Tibial artery (tissue), 4 donors: ENCODE data around the gene SPTBN5.

ENCODE experiments used
- DNase-seq, 2 donors: peaks; one replicate each; pipeline ENCODE4 v3.0.0-alpha.2; 2019
- H3K27ac ChIP-seq, 2 donors: fragments of 200-600 bp; sonication (generic) in 1 of 2; 1 replicate in 1 of 2; 2 replicates in 1 of 2; pipeline ENCODE4 v1.5.1; 2018 to 2019; ENCODE audit warnings: mild to moderate bottlenecking in 1 of 2
- H3K27me3 ChIP-seq, 2 donors: fragments of 200-600 bp; sonication (generic) in 1 of 2; one replicate each; pipeline versions ENCODE4 v1.5.1 to v1.6.0; 2016 to 2019
- H3K36me3 ChIP-seq, 3 donors: fragments of 200-600 bp; sonication (generic) in 2 of 3; one replicate each; pipeline ENCODE4 v1.5.1; 2016 to 2019; ENCODE audit warnings: mild to moderate bottlenecking in 2 of 3
- H3K4me1 ChIP-seq, 4 donors: fragments of 200-600 bp; sonication (generic) in 2 of 4; 1 replicate in 3 of 4; 2 replicates in 1 of 4; pipeline ENCODE4 v1.5.1; 2016 to 2019
- H3K4me3 ChIP-seq, 2 donors: fragments of 200-600 bp; sonication (generic) in 1 of 2; 1 replicate in 1 of 2; 2 replicates in 1 of 2; pipeline ENCODE4 v1.5.1; 2018 to 2019; ENCODE audit warnings: mild to moderate bottlenecking in 2 of 2
- H3K9me3 ChIP-seq, 3 donors: fragments of 200-600 bp; sonication (generic) in 1 of 3; one replicate each; pipeline ENCODE4 v1.5.1; 2016 to 2019
- intact Hi-C: fragments of 100-400 bp; cut with DNase I; formaldehyde crosslinking; loops from one replicate; pipeline ENCODE4 v1.15.0; 2023; ENCODE audit warnings: low total_unique reads
- TF ChIP-seq, protein P1 (sequence below), 2 experiments: fragments of 200-600 bp in 1 of 2; fragments of 450-650 bp in 1 of 2; IDR thresholded peaks; one replicate each; pipeline ENCODE4 v1.5.1; 2017 to 2019; ENCODE audit warnings: antibody characterized with exemption in 2 of 2, mild to moderate bottlenecking in 1 of 2, moderate library complexity in 1 of 2

Gene SPTBN5

DNA sequence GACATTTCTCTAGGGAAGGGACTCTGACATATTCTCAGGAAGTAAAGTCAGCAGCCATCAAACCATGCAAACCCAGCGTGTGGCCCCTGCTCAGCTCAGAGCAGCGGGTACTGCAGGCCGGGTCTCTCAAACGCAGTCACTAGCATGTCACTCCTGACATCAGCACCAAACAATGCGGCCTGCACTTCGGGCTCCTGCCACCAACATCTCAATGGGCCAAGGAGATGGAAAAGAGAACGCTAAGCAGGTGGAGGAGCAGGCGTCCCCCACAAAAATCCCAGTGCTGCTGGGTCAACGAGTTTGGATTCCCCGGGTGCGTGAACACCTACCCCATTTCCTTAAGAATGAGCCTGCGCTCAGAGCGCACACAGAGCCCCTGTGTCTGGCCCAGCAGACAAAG, 9.9 kb upstream of the SPTBN5 start:
- TF ChIP-seq, protein P1, sequence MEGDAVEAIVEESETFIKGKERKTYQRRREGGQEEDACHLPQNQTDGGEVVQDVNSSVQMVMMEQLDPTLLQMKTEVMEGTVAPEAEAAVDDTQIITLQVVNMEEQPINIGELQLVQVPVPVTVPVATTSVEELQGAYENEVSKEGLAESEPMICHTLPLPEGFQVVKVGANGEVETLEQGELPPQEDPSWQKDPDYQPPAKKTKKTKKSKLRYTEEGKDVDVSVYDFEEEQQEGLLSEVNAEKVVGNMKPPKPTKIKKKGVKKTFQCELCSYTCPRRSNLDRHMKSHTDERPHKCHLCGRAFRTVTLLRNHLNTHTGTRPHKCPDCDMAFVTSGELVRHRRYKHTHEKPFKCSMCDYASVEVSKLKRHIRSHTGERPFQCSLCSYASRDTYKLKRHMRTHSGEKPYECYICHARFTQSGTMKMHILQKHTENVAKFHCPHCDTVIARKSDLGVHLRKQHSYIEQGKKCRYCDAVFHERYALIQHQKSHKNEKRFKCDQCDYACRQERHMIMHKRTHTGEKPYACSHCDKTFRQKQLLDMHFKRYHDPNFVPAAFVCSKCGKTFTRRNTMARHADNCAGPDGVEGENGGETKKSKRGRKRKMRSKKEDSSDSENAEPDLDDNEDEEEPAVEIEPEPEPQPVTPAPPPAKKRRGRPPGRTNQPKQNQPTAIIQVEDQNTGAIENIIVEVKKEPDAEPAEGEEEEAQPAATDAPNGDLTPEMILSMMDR (IDR thresholded peaks at IDR 0.05), result no peak
- DNase-seq, result no peak
- Histone ChIP-seq H3K4me3 (no peak overlapping the region), H3K36me3 (peaks cover 22 to 88% (median 48%) of the 10 kb centered on the region in 3 donors), H3K4me1 (peaks cover 0 to 13% (median 3%) of the 10 kb centered on the region in 4 donors), H3K9me3 (no peaks in the 10 kb centered on the region), H3K27ac (no peak overlapping the region), H3K27me3 (no peaks in the 10 kb centered on the region)
- intact Hi-C loops, result loop anchor here (10.0 kb wide), 1 partner anchor 129 kb away; the partner anchor contains the start of gene MAPKBP1

DNA sequence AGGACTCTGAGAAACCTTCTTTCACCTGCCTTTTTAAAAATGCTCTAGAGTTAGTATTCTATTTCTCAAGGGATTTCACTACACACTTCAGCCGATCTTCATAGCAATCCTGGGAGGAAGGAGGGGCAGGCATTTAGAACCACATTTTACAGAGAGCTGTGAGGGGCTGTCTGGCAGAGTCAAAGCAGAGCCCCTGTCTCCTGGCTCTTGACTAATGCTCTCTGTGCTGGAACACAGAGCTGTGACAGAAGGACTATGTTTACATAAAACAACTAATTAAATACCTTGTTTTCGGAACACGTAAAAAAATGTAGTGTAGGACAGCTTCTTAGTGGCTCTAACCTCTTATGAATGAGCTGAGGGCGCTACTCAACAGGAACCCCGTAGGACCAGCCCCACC, 7.6 kb upstream of the SPTBN5 start:
- Histone ChIP-seq H3K27ac (no peak overlapping the region), H3K36me3 (peaks cover 17 to 88% (median 27%) of the 10 kb centered on the region in 3 donors), H3K9me3 (no peaks in the 10 kb centered on the region), H3K27me3 (no peaks in the 10 kb centered on the region), H3K4me1 (peaks cover 0 to 13% (median 3%) of the 10 kb centered on the region in 4 donors), H3K4me3 (no peak overlapping the region)
- no peak for DNase-seq
- TF ChIP-seq, protein P1 (IDR thresholded peaks at IDR 0.05), result no peak
- intact Hi-C loops, result loop anchor here (10.0 kb wide), 1 partner anchor 127 kb away; the partner anchor contains the start of gene MAPKBP1

DNA sequence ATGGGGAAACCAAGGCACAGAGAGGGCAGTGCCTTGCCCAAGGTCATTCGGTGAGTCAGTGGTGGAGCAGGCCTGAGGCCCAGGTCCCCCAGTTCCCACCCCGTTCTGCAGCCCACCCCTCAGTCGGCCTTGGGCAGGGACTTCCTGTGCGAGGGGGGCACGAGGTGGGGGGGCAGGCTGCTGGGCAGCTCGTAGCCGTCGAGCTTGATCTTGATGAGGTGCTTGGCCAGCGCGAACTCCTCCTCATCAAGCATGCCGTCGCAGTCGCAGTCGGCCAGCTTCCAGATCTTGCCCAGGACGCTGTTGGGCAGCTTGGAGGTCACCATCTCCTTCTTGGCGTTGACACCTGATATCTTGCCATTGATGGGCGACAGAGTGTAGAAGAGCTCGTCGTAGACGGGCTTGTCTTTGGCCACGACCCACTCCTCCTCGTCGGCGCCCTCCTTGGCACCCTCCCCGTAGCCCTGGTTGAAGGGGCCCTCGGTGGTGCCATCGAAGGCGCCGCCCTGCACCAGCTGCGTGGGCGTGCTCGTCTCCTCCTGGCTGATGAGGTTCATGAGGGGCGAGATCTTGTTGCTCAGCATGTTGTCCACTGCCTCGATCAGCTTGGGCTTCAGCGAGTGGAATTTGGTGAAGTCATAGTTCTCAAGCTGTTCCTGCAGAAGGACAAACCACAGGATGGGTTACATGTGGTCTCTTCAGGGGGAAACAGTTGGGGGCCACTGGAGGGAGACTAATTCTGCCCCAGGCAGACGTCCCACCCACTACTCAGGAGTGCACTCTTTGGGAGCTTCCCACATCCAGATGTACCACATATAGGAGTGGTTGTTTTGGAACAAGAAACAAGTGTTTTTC, 6.9 kb upstream of the SPTBN5 start:
- Histone ChIP-seq H3K4me3 (no peak overlapping the region), H3K27me3 (no peaks in the 10 kb centered on the region), H3K27ac (no peak overlapping the region), H3K4me1 (peaks cover 0 to 13% (median 3%) of the 10 kb centered on the region in 4 donors), H3K9me3 (no peaks in the 10 kb centered on the region), H3K36me3 (peaks cover 16 to 83% (median 25%) of the 10 kb centered on the region in 3 donors)
- DNase-seq, result no peak
- intact Hi-C loops, result loop anchor here (10.0 kb wide), 1 partner anchor 126 kb away; the partner anchor contains the start of gene MAPKBP1
- TF ChIP-seq, protein P1 (IDR thresholded peaks at IDR 0.05), result no peak

DNA sequence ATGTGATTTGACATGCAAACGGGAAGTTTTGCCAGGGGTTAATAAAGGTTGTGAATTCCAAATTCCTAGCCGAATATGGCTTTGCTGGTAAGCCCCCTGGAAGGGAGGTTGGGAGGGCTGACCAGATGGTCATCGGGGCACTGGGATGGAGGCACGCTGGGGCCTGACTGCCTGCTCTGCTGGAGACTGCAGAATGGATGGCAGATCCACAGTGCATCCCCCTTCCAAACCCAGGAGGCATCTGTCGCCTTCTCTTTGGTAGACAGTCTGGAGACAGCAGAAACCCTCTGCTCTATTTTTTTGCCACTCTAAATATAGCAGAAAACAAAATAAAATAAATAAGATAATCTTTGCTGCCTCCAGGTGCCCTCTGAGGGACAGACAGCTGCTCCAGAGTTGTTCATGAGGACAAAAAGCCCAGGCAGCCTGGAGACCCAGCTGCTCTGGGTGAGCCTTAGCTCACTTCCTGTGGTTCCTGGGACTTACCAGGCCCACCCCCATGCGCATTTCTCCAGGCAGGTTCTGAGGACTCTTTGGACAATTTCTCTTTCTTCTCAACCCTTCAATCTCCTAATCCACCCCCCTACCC, 6.1 kb upstream of the SPTBN5 start:
- Histone ChIP-seq H3K4me3 (no peak overlapping the region), H3K9me3 (no peaks in the 10 kb centered on the region), H3K27me3 (no peaks in the 10 kb centered on the region), H3K36me3 (peaks cover 16 to 75% (median 25%) of the 10 kb centered on the region in 3 donors), H3K27ac (no peak overlapping the region), H3K4me1 (peaks cover 0 to 17% (median 6%) of the 10 kb centered on the region in 4 donors)
- DNase-seq, result no peak
- intact Hi-C loops, result loop anchor here (10.0 kb wide), 1 partner anchor 125 kb away; the partner anchor contains the start of gene MAPKBP1
- TF ChIP-seq, protein P1 (IDR thresholded peaks at IDR 0.05), result no peak

DNA sequence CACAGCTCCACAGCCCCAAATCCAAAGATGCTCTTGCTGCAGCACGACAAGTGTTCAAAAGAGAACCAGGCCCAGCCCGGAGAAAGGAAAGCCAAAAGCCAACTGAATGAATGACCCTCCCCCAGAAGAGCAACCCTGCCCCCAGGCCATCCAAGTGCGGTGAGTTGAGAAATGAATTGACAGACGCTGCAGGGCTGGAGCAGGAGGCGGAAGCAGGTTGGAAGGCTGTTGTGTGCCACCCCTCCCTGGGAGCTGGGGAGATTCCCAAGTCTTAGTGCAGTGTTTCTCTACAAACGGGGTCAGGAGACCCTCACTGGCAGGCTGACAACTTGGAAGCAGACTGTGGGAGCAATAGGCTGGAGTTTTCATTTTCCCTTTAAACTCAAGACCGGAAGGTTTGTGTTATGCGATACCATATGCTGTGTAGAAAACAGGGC, 3.5 kb upstream of the SPTBN5 start:
- TF ChIP-seq, protein P1 (IDR thresholded peaks at IDR 0.05), result no peak
- H3K9me3 ChIP-seq, result no peaks in the 10 kb centered on the region
- peaks cover 16 to 61% (median 25%) of the 10 kb centered on the region in 3 donors for H3K36me3 ChIP-seq
- DNase-seq, result no peak
- intact Hi-C loops, result no loop called here
- H3K4me1 ChIP-seq, result peaks cover 6 to 23% (median 16%) of the 10 kb centered on the region in 4 donors
- no peak overlapping the region for H3K27ac ChIP-seq
- no peaks in the 10 kb centered on the region for H3K27me3 ChIP-seq
- no peak overlapping the region for H3K4me3 ChIP-seq
